Measurements from ENCODE around the gene KRTAP19-2. TPM values are rescaled to one million over a fixed set of nuclear protein-coding genes. Genes with fewer than 3 reads are reported as not detected.

The KRTAP19-2 gene
- total and polyA plus RNA-seq, 2 of the 13 experiments (the other 11 are each of a cell fraction or from before 2014, with no cell fraction given) = not detected

GRCh38 chr21:30447056-30447455, 40.2 kb downstream of the KRTAP19-2 start (continued):
- TF ChIP-seq IRX3 (CRISPR knock-in tag; IDR thresholded peaks at IDR 0.05; ENCODE audit: borderline replicate concordance, low read depth) (no peak), ISL2 (CRISPR knock-in tag; IDR thresholded peaks at IDR 0.05) (no peak), ZNF251 (CRISPR knock-in tag; IDR thresholded peaks at IDR 0.05) (no peak), TGIF2 (CRISPR knock-in tag; IDR thresholded peaks at IDR 0.05) (no peak), ZNF33A (CRISPR knock-in tag; IDR thresholded peaks at IDR 0.05; ENCODE audit: borderline replicate concordance) (no peak)

- in situ Hi-C loops (cut with HindIII; ENCODE audit: extremely low pct_ligation_motif_present, low pct_unique_long_range_greater_than_20kb) = no loop called here
- Histone ChIP-seq H4K20me1 (ENCODE audit: insufficient read depth, low read length) (no peaks in the 10 kb centered on the region), H2AFZ (ENCODE audit: low read length) (no peak overlapping the region), H3K9ac (ENCODE audit: insufficient read depth, low read depth, low read length) (no peak overlapping the region), H3K4me1 (ENCODE audit: insufficient read depth, low read length) (no peaks in the 10 kb centered on the region), H3K79me2 (ENCODE audit: insufficient read depth, low read length) (no peaks in the 10 kb centered on the region), H3K4me2 (ENCODE audit: low read depth, low read length) (no peak overlapping the region), H3K36me3 (replicated peaks in 1 of 2; ENCODE audit: control insufficient read depth in 1 of 2, insufficient read depth in 2 of 2, low read length in 2 of 2) (no peaks in the 10 kb centered on the region), H3K4me3 (replicated peaks in 1 of 3; ENCODE audit: insufficient read depth in 1 of 3, low read depth in 2 of 3, low read length in 3 of 3) (no peak overlapping the region), H3K27me3 (ENCODE audit: control insufficient read depth in 1 of 2, insufficient read depth in 2 of 2, low read length in 2 of 2) (no peaks in the 10 kb centered on the region), H3K27ac (ENCODE audit: extremely low read length, insufficient read depth, low read length) (no peak overlapping the region), H3K9me3 (ENCODE audit: low read length) (peaks cover 89% of the 10 kb centered on the region)
- ChIA-PET CTCF (ENCODE audit: low intra/inter-chr PET ratio, low total read pairs) (no interaction called here), POLR2A (no interaction called here)
- no peak for FAIRE-seq
- BruUV-seq (replicated peaks) = no TSS peak
- TF ChIP-seq ZFP41 (CRISPR knock-in tag; IDR thresholded peaks at IDR 0.05; ENCODE audit: borderline replicate concordance) = no peak
- TF ChIP-seq POLR2A (IDR thresholded peaks at IDR 0.05; ENCODE audit: insufficient read depth in 1 of 2, low read depth in 2 of 2, low read length in 2 of 2) = no peak
- TF ChIP-seq MED8 (CRISPR knock-in tag; IDR thresholded peaks at IDR 0.05; ENCODE audit: insufficient replicate concordance) = no peak
- no peak for TF ChIP-seq RAD21 (CRISPR knock-in tag; IDR thresholded peaks at IDR 0.05)
- no peak for TF ChIP-seq GABPB1 (CRISPR knock-in tag; IDR thresholded peaks at IDR 0.05)
- no peak for TF ChIP-seq KDM1A (CRISPR knock-in tag; IDR thresholded peaks at IDR 0.05)
- no peak for TF ChIP-seq ZBTB39 (CRISPR knock-in tag; IDR thresholded peaks at IDR 0.05)
- TF ChIP-seq ARHGAP35 (CRISPR knock-in tag; IDR thresholded peaks at IDR 0.05; ENCODE audit: borderline replicate concordance) = no peak
- no peak for TF ChIP-seq ZNF639 (CRISPR knock-in tag; conservative IDR thresholded peaks at IDR 0.05)
- no peak for DNase-seq (ENCODE audit: low spot score)
- intact Hi-C loops (cut with micrococcal nuclease; ENCODE audit: unreplicated experiment) = no loop called here
- no peak for ATAC-seq
- WGBS (ENCODE audit: low lambda C conversion rate) = 13% methylated on average over 1 of the region's 1 CpG
Observed at GRCh38 chr21:30444204-30444603, 43.0 kb downstream of the KRTAP19-2 start.

All from HepG2 (cell line).